KMS-11 (cell line): ENCODE results near the gene PMM1.

Experiments
- H2AFZ ChIP-seq: fragments of 200-600 bp; sonication (generic); 2 replicates; pipeline ENCODE4 v1.6.1; 2016; ENCODE audit warnings: antibody characterized with exemption, mixed run types, low read depth
- H3K27ac ChIP-seq: fragments of 200-600 bp; sonication (generic); 2 replicates; pipeline ENCODE4 v1.6.1; 2016; ENCODE audit warnings: mild to moderate bottlenecking, mixed run types
- H3K27me3 ChIP-seq: fragments of 200-600 bp; sonication (generic); 2 replicates; pipeline ENCODE4 v1.6.1; 2017; ENCODE audit warnings: mild to moderate bottlenecking, low read depth, mixed run types, moderate library complexity; ENCODE audit not compliant: insufficient read depth
- H3K36me3 ChIP-seq: fragments of 200-600 bp; sonication (generic); 2 replicates; pipeline ENCODE4 v1.6.1; 2017; ENCODE audit warnings: mild to moderate bottlenecking, mixed run types; ENCODE audit not compliant: insufficient read depth
- H3K4me1 ChIP-seq: fragments of 200-600 bp; sonication (generic); 2 replicates; pipeline ENCODE4 v1.6.1; 2016; ENCODE audit warnings: mild to moderate bottlenecking, low read depth, mixed run types; ENCODE audit not compliant: poor library complexity, severe bottlenecking
- H3K4me2 ChIP-seq: fragments of 200-600 bp; sonication (generic); 2 replicates; pipeline ENCODE4 v1.7.0; 2016; ENCODE audit warnings: mild to moderate bottlenecking, mixed run types
- H3K4me3 ChIP-seq: fragments of 200-600 bp; sonication (generic); IDR thresholded peaks from 2 replicates; pipeline ENCODE4 v1.6.1; 2017; ENCODE audit warnings: low read depth, low read length, mixed read lengths; ENCODE audit not compliant: insufficient read depth
- H3K79me2 ChIP-seq: fragments of 200-600 bp; sonication (generic); 2 replicates; pipeline ENCODE4 v1.6.1; 2016; ENCODE audit warnings: low read depth, mixed run types; ENCODE audit not compliant: insufficient read depth
- H3K9ac ChIP-seq: fragments of 200-600 bp; sonication (generic); 2 replicates; pipeline ENCODE4 v1.6.1; 2016; ENCODE audit warnings: mild to moderate bottlenecking, mixed run types
- H4K20me1 ChIP-seq: fragments of 200-600 bp; sonication (generic); 2 replicates; pipeline ENCODE4 v1.6.1; 2016; ENCODE audit warnings: mild to moderate bottlenecking, mixed run types; ENCODE audit not compliant: insufficient read depth
- CTCF ChIP-seq: fragments of 200-600 bp; sonication (generic); conservative IDR thresholded peaks from 2 replicates; pipeline ENCODE4 v1.6.1; 2017; ENCODE audit warnings: low read depth, mild to moderate bottlenecking, antibody characterized with exemption, low read length, moderate library complexity, mixed read lengths

The PMM1 gene

GRCh38 chr22:41538583-41538982 lies 51.1 kb downstream of the PMM1 start:
- Histone ChIP-seq H3K4me1 (peaks cover 10% of the 10 kb centered on the region), H3K36me3 (no peaks in the 10 kb centered on the region; the same call in 1 of the 2 replicates), H3K79me2 (peaks cover 44% of the 10 kb centered on the region), H2AFZ (no peak overlapping the region), H3K27ac (no peak overlapping the region), H3K4me3 (no peak overlapping the region), H4K20me1 (no peaks in the 10 kb centered on the region), H3K9ac (no peak overlapping the region), H3K4me2 (no peak overlapping the region), H3K27me3 (no peaks in the 10 kb centered on the region)
- TF ChIP-seq CTCF, result no peak

- Histone ChIP-seq H3K4me3 (no peak overlapping the region), H3K36me3 (no peaks in the 10 kb centered on the region; the same call in 1 of the 2 replicates), H3K9ac (no peak overlapping the region), H2AFZ (no peak overlapping the region), H3K79me2 (peaks cover 30% of the 10 kb centered on the region), H3K27me3 (no peaks in the 10 kb centered on the region), H3K27ac (no peak overlapping the region), H4K20me1 (no peaks in the 10 kb centered on the region), H3K4me2 (no peak overlapping the region), H3K4me1 (peaks cover under 1% of the 10 kb centered on the region)
- TF ChIP-seq CTCF, result no peak
Observed at GRCh38 chr22:41537203-41537602, 52.4 kb downstream of the PMM1 start.

- Histone ChIP-seq H3K79me2 (peaks cover 12% of the 10 kb centered on the region; the same call in 1 of the 2 replicates), H3K36me3 (no peaks in the 10 kb centered on the region), H2AFZ (no peak overlapping the region), H3K27ac (no peak overlapping the region), H4K20me1 (no peaks in the 10 kb centered on the region), H3K27me3 (no peaks in the 10 kb centered on the region), H3K9ac (no peak overlapping the region), H3K4me2 (no peak overlapping the region), H3K4me3 (no peak overlapping the region), H3K4me1 (no peaks in the 10 kb centered on the region)
- TF ChIP-seq CTCF, result no peak
Observed at GRCh38 chr22:41535244-41535643, 54.4 kb downstream of the PMM1 start.

- TF ChIP-seq CTCF, result no peak
- Histone ChIP-seq H3K79me2 (peaks cover 1% of the 10 kb centered on the region; the same call in 1 of the 2 replicates), H4K20me1 (no peaks in the 10 kb centered on the region), H2AFZ (no peak overlapping the region), H3K36me3 (no peaks in the 10 kb centered on the region), H3K27me3 (no peaks in the 10 kb centered on the region), H3K9ac (no peak overlapping the region), H3K4me1 (no peaks in the 10 kb centered on the region), H3K4me3 (no peak overlapping the region), H3K4me2 (no peak overlapping the region), H3K27ac (no peak overlapping the region)
Observed at GRCh38 chr22:41534219-41534618, 55.4 kb downstream of the PMM1 start.
